GM12872 (cell line): Measurements from ENCODE around the gene LAMA4.

Source experiments
- CTCF ChIP-seq: IDR thresholded peaks from 3 replicates; pipeline ENCODE4 v1.5.1; 2011; ENCODE audit warnings: low read depth, mild to moderate bottlenecking, low read length, moderate library complexity; ENCODE audit not compliant: insufficient read depth

LAMA4 gene

GRCh38 chr6:112284603-112285002 is 30.2 kb upstream of the LAMA4 start:
- no peak for TF ChIP-seq CTCF

GRCh38 chr6:112283621-112284020 is 29.3 kb upstream of the LAMA4 start:
- no peak for TF ChIP-seq CTCF

- no peak for TF ChIP-seq CTCF
Observed at GRCh38 chr6:112281821-112282615, 27.7 kb upstream of the LAMA4 start.

- TF ChIP-seq CTCF, result no peak
Observed at GRCh38 chr6:112279031-112279935, 24.9 kb upstream of the LAMA4 start.

- no peak for TF ChIP-seq CTCF
Observed at GRCh38 chr6:112275365-112275764, 21.0 kb upstream of the LAMA4 start.

GRCh38 chr6:112274774-112275173 is 20.4 kb upstream of the LAMA4 start:
- TF ChIP-seq CTCF, result no peak

- TF ChIP-seq CTCF, result no peak
Observed at GRCh38 chr6:112272799-112273198, 18.4 kb upstream of the LAMA4 start.
